ENCODE results near the gene HOXA2. TPM values are rescaled to one million over a fixed set of nuclear protein-coding genes. Genes with fewer than 3 reads are reported as not detected.

HOXA2 gene
- total and polyA plus RNA-seq, 8 donors: 0.89 to 3.7 (median 1.2) TPM; not detected in 1

DNA sequence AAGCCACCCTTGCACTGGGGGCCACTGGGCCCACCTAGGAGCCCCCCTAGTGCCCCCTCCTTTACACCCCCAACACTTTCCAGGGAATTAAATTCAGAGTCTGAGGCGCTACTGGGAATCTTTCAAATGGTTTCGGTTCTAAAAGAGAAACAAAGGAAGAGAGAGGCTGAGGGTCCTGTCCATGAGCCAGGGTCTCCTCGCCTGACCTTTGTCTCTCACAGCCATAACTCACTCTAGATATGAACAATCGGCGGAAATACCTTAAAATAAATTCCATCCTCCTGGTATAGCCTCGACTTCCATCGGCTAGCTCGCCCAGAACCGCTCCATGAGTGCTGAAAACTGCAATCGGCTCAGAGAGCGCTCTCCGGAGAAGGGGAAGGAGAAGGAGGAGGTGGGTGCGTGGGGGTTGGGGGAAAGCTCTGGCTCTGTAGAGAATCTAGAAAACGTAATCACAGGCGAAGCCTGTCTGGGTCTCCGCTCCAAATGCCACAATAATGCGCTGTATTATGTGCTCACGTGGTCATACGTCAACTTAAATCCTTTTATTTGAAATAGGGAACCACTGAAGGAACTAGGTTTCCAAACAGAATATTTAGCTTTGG is 15.5 kb upstream of the HOXA2 start:
- no peaks in the 10 kb centered on the region for H3K36me3 ChIP-seq
- peaks cover 19 to 47% (median 31%) of the 10 kb centered on the region in 4 donors for H3K4me1 ChIP-seq
- TF ChIP-seq EP300 (IDR thresholded peaks at IDR 0.05) (no peak), POLR2AphosphoS5 (IDR thresholded peaks at IDR 0.05) (peak in 2 of 3 donors; percentile 24 to 47)
- H3K27me3 ChIP-seq: peaks cover 0 to 92% (median 49%) of the 10 kb centered on the region in 3 donors
- peak overlapping the region; percentile 47 to 55 (median 53) for H3K4me3 ChIP-seq
- DNase-seq: peak in 1 of 2 donors; percentile 87
- 39 to 73% (median 46%) methylated on average over 19 of the region's 19 CpGs for WGBS, 5 donors
- H3K9me3 ChIP-seq: no peaks in the 10 kb centered on the region
- intact Hi-C loops (cut with DNase I; ENCODE audit: low total_unique reads): no loop called here
- peak overlapping the region; percentile 64 to 99 (median 94) for H3K27ac ChIP-seq

GRCh38 chr7:27116962-27117886 is 14.7 kb upstream of the HOXA2 start:
- intact Hi-C loops (cut with DNase I; ENCODE audit: low total_unique reads): no loop called here
- Histone ChIP-seq H3K9me3 (no peaks in the 10 kb centered on the region), H3K4me3 (peak overlapping the region; percentile 47 to 55 (median 53)), H3K27ac (peak overlapping the region; percentile 70 to 99 (median 94)), H3K27me3 (peaks cover 0 to 90% (median 43%) of the 10 kb centered on the region in 3 donors), H3K36me3 (no peaks in the 10 kb centered on the region), H3K4me1 (peaks cover 14 to 43% (median 29%) of the 10 kb centered on the region in 4 donors)
- 42 to 66% (median 55%) methylated on average over 12 of the region's 12 CpGs for WGBS, 5 donors
- peak in 1 of 2 donors; percentile 59 for DNase-seq
- TF ChIP-seq CTCF (IDR thresholded peaks at IDR 0.05) (no peak), EP300 (IDR thresholded peaks at IDR 0.05) (no peak), POLR2A (IDR thresholded peaks at IDR 0.05) (no peak), POLR2AphosphoS5 (IDR thresholded peaks at IDR 0.05) (no peak)

DNA sequence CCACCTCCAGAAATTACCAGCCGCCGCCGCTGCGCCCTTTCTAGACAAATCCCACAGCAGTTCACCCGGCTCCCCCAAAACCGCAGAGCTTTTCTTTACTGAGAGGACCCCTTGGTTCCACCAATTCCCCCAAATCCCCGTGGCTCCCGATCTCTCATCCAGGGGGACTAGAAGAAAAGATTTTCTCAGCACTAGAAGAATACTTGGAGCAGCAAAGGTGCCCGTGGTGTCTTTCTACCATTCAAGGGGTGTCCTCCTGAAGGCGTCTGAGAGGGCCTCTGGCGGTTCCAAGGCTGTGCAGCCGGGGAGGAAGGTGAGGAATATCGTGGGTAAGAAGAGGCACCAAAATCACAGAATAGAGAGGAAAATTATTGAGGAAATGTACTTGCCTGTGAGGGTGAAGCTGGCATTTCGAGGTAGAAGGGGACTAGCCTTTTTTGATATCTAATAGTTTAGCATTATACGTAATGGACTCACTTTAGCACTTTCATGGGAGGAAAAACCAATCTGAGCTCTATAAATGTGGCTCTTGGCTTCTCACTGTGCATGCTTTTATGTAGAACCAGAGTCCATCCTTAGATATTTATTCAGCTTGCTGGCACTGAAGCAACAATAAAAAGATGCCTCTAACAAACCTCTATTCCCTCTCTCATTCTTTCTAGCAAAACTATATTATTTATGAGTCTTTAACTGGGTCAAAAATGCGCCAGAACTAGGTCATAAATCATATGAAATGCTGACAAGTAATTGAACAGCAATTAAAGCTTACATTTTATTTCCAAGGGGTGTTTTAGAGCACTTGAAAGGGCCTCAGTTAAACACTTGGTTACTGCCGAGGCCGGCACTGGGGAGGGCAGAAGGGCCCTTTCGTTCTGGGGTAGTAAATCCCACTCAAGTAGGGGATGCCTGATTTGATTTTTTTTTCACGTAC is 13.8 kb upstream of the HOXA2 start:
- peaks cover 0 to 92% (median 39%) of the 10 kb centered on the region in 3 donors for H3K27me3 ChIP-seq
- peaks cover 11 to 47% (median 30%) of the 10 kb centered on the region in 4 donors for H3K4me1 ChIP-seq
- DNase-seq: peak in 1 of 2 donors; percentile 60
- intact Hi-C loops (cut with DNase I; ENCODE audit: low total_unique reads): no loop called here
- H3K9me3 ChIP-seq: no peaks in the 10 kb centered on the region
- TF ChIP-seq CTCF (IDR thresholded peaks at IDR 0.05): no peak
- no peak for TF ChIP-seq POLR2A (IDR thresholded peaks at IDR 0.05)
- no peak for TF ChIP-seq EP300 (IDR thresholded peaks at IDR 0.05)
- no peak for TF ChIP-seq POLR2AphosphoS5 (IDR thresholded peaks at IDR 0.05)
- peak overlapping the region; percentile 36 to 99 (median 94) for H3K27ac ChIP-seq
- H3K4me3 ChIP-seq: peak overlapping the region; percentile 47 to 55 (median 53)
- 44 to 71% (median 57%) methylated on average over 20 of the region's 20 CpGs for WGBS, 5 donors
- no peaks in the 10 kb centered on the region for H3K36me3 ChIP-seq

- TF ChIP-seq POLR2AphosphoS5 (IDR thresholded peaks at IDR 0.05) (peak; percentile 4 to 68 (median 20)), EP300 (IDR thresholded peaks at IDR 0.05) (no peak)
- peak in 1 of 2 donors; percentile 77 for DNase-seq
- peak overlapping the region; percentile 47 to 55 (median 53) for H3K4me3 ChIP-seq
- intact Hi-C loops (cut with DNase I; ENCODE audit: low total_unique reads): no loop called here
- peak overlapping the region; percentile 65 to 99 (median 94) for H3K27ac ChIP-seq
- H3K9me3 ChIP-seq: no peaks in the 10 kb centered on the region
- 24 to 36% (median 31%) methylated on average over 26 to 45 of the region's 45 CpGs for WGBS, 5 donors
- no peaks in the 10 kb centered on the region for H3K36me3 ChIP-seq
- H3K4me1 ChIP-seq: peaks cover 7 to 47% (median 30%) of the 10 kb centered on the region in 4 donors
- H3K27me3 ChIP-seq: peaks cover 0 to 96% (median 43%) of the 10 kb centered on the region in 3 donors
Measured at GRCh38 chr7:27115221-27116026, 12.9 kb upstream of the HOXA2 start.

Data from stomach (tissue), 9 donors.